GM23338 (cell line): ENCODE data around the gene SBF1. TPM values are rescaled to one million over a fixed set of nuclear protein-coding genes. Genes with fewer than 3 reads are reported as not detected.

Experiments used
- ATAC-seq: fragments of 200-7000 bp; cut with Tn5 transposase; 3 replicates; pipeline ENCODE4 v1.9.1; 2020
- DNase-seq: peaks from one replicate; pipeline ENCODE4 v3.0.0-alpha.2; 2015; ENCODE audit warnings: low spot score
- H2AFZ ChIP-seq: fragments of 200-600 bp; sonication (generic); 2 replicates; pipeline ENCODE4 v1.8.0; 2016; ENCODE audit warnings: antibody characterized with exemption, mild to moderate bottlenecking, moderate library complexity
- H3F3A ChIP-seq: fragments of 200-600 bp; sonication (generic); replicated peaks from 2 replicates; pipeline ENCODE4 v1.8.0; 2017; ENCODE audit warnings: antibody characterized with exemption, mixed run types, low read depth
- H3K27ac ChIP-seq: fragments of 200-600 bp; sonication (generic); 2 replicates; pipeline ENCODE4 v1.6.1; 2016; ENCODE audit warnings: low read depth
- H3K27me3 ChIP-seq: fragments of 200-600 bp; sonication (generic); 2 replicates; pipeline ENCODE4 v1.8.0; 2016; ENCODE audit warnings: mild to moderate bottlenecking, mixed run types, moderate library complexity; ENCODE audit not compliant: insufficient read depth
- H3K36me3 ChIP-seq: fragments of 200-600 bp; sonication (generic); 2 replicates; pipeline ENCODE4 v1.8.0; 2016; ENCODE audit warnings: mild to moderate bottlenecking; ENCODE audit not compliant: insufficient read depth
- H3K4me1 ChIP-seq: fragments of 200-600 bp; sonication (generic); 2 replicates; pipeline ENCODE4 v1.8.0; 2016; ENCODE audit warnings: mild to moderate bottlenecking, moderate library complexity; ENCODE audit not compliant: insufficient read depth
- H3K4me2 ChIP-seq: fragments of 200-600 bp; sonication (generic); 2 replicates; pipeline ENCODE4 v1.7.1; 2017; ENCODE audit warnings: mixed run types
- H3K4me3 ChIP-seq: fragments of 200-600 bp; sonication (generic); 2 replicates; pipeline ENCODE4 v1.6.1; 2016; ENCODE audit warnings: mixed run types
- H3K79me2 ChIP-seq: fragments of 200-600 bp; sonication (generic); replicated peaks from 2 replicates; pipeline ENCODE4 v1.8.0; 2017; ENCODE audit warnings: mild to moderate bottlenecking; ENCODE audit not compliant: insufficient read depth
- H3K9me2 ChIP-seq: fragments of 200-600 bp; sonication (generic); 2 replicates; pipeline ENCODE4 v1.8.0; 2017; ENCODE audit not compliant: insufficient read depth
- H4K20me1 ChIP-seq: fragments of 200-600 bp; sonication (generic); replicated peaks from 2 replicates; pipeline ENCODE4 v1.8.0; 2017; ENCODE audit warnings: mild to moderate bottlenecking; ENCODE audit not compliant: insufficient read depth
- H3K27ac Mint-ChIP-seq: 2 replicates; pipeline ENCODE4 v1.8.0; 2020; ENCODE audit warnings: inconsistent platforms, mild to moderate bottlenecking, moderate library complexity, mixed read lengths
- H3K27me3 Mint-ChIP-seq: 3 replicates; pipeline ENCODE4 v1.8.0; 2022; ENCODE audit warnings: low read depth, mild to moderate bottlenecking, moderate library complexity, mixed read lengths, inconsistent platforms; ENCODE audit not compliant: insufficient read depth, poor library complexity
- H3K36me3 Mint-ChIP-seq: 3 replicates; pipeline ENCODE4 v1.8.0; 2021; ENCODE audit warnings: low read depth, mild to moderate bottlenecking, inconsistent platforms, moderate library complexity, mixed read lengths
- H3K4me1 Mint-ChIP-seq: 3 replicates; pipeline ENCODE4 v1.8.0; 2020; ENCODE audit warnings: mild to moderate bottlenecking, inconsistent platforms, mixed read lengths
- H3K4me3 Mint-ChIP-seq: 3 replicates; pipeline ENCODE4 v1.8.0; 2021; ENCODE audit warnings: moderate library complexity, mild to moderate bottlenecking, inconsistent platforms, mixed read lengths
- H3K9me3 Mint-ChIP-seq: 3 replicates; pipeline ENCODE4 v1.8.0; 2020; ENCODE audit warnings: moderate library complexity, mild to moderate bottlenecking, inconsistent platforms, mixed read lengths
- EZH2 ChIP-seq: fragments of 200-600 bp; sonication (generic); IDR thresholded peaks from one replicate; pipeline ENCODE4 v1.8.0; 2017; ENCODE audit warnings: antibody characterized with exemption, mild to moderate bottlenecking, low read depth; ENCODE audit not compliant: unreplicated experiment
- ZNF462 ChIP-seq: fragments of 250-450 bp; sonication (Bioruptor Pico); IDR thresholded peaks from 2 replicates; pipeline ENCODE4 v1.5.0; 2020; ENCODE audit warnings: mild to moderate bottlenecking, moderate library complexity
- polyA plus RNA-seq: library from polyadenylated mRNA; unstranded; fragments of >200 nt; fragmentation: Nextera tagmentation; extraction: Ambion mirVana; gene quantifications from 2 replicates; pipeline ENCODE4 v1.2.1, GENCODE V29; 2016
- total RNA-seq: library from RNA; depleted of rRNA; stranded (reverse); fragments of >200 nt; shearing (Covaris generic); gene quantifications from 2 replicates; pipeline ENCODE4 v1.2.3, GENCODE V29; 2014

SBF1 gene
- total and polyA plus RNA-seq, 2 experiments from 2014 or later = 26.5 to 85.4 TPM

GRCh38 chr22:50443197-50443596, 31.6 kb downstream of the SBF1 start (continued):
- TF ChIP-seq ZNF462 (CRISPR knock-in tag) = no peak

- H3K4me1 Mint-ChIP-seq = peaks cover 17% of the 10 kb centered on the region
- Histone ChIP-seq H3K36me3 (no peaks in the 10 kb centered on the region), H4K20me1 (no peaks in the 10 kb centered on the region; the same call in 1 of the 2 replicates), H3K27me3 (no peaks in the 10 kb centered on the region), H3K4me2 (no peak overlapping the region), H3F3A (peaks cover 5% of the 10 kb centered on the region; the same call in 1 of the 2 replicates), H3K79me2 (no peaks in the 10 kb centered on the region), H3K9me2 (no peaks in the 10 kb centered on the region), H2AFZ (no peak overlapping the region), H3K4me3 (no peak overlapping the region), H3K4me1 (no peaks in the 10 kb centered on the region; the same call in 1 of the 2 replicates), H3K27ac (no peak overlapping the region)
- H3K27ac Mint-ChIP-seq = no peak overlapping the region
- H3K9me3 Mint-ChIP-seq = no peaks in the 10 kb centered on the region
- no peak for TF ChIP-seq EZH2
- ATAC-seq = no peak
- no peak for DNase-seq
- no peak overlapping the region for H3K4me3 Mint-ChIP-seq
- H3K36me3 Mint-ChIP-seq = 0 out of 3 replicates have a peak, but pooled peaks cover 2% of the 10 kb centered on the region
- peaks cover 24% of the 10 kb centered on the region for H3K27me3 Mint-ChIP-seq
These were observed 33.3 kb downstream of the SBF1 start for GRCh38 chr22:50441428-50441993.
